GM12865 (cell line): ENCODE measurements around the gene NOD1.
A peak's percentile ranks its signal among the peaks of the same experiment; 100 is the strongest.
"Not testable (repeated sequence)": the region's sequence is repeated elsewhere in the genome, so short reads cannot be mapped to it uniquely, and the experiment has no call there.

Source experiments
- DNase-seq: peaks from one replicate; pipeline ENCODE4 v3.0.0; 2010; ENCODE audit warnings: low read depth
- H3K4me3 ChIP-seq: 2 replicates; pipeline ENCODE4 v1.5.1; 2011; ENCODE audit warnings: mild to moderate bottlenecking, low read depth, low read length, control low read depth
- CTCF ChIP-seq: IDR thresholded peaks from 2 replicates; pipeline ENCODE4 v1.5.1; 2011; ENCODE audit warnings: low read length, control low read depth, low read depth, inconsistent platforms; ENCODE audit not compliant: insufficient read depth; ENCODE audit errors: missing control alignments

Gene NOD1

GRCh38 chr7:30478349-30479201 lies at the start of gene NOD1:
Gene NOD1 (minus strand): TSS chr7:30478784. CDS start chr7:30456921, 21,863 bp downstream.
- peak; percentile 83 for DNase-seq
- no peak for TF ChIP-seq CTCF

GRCh38 chr7:30527297-30527696 lies 48.7 kb upstream of the NOD1 start:
- DNase-seq, H3K4me3 ChIP-seq: not testable (repeated sequence)

More at GRCh38 chr7:30478349-30479201, at the start of gene NOD1:
- H3K4me3 ChIP-seq, result peak within 1 kb of the TSS; percentile 66

- no peak for TF ChIP-seq CTCF
- DNase-seq, result no peak
- no peak overlapping the region for H3K4me3 ChIP-seq
Measured at GRCh38 chr7:30526163-30526562, 47.6 kb upstream of the NOD1 start.

GRCh38 chr7:30525429-30525828 lies 46.8 kb upstream of the NOD1 start:
- no peak overlapping the region for H3K4me3 ChIP-seq
- no peak for TF ChIP-seq CTCF
- no peak for DNase-seq

- H3K4me3 ChIP-seq, result no peak overlapping the region
- TF ChIP-seq CTCF, result no peak
- DNase-seq, result no peak
Measured at GRCh38 chr7:30524545-30524944, 46.0 kb upstream of the NOD1 start.

- no peak for DNase-seq
- no peak overlapping the region for H3K4me3 ChIP-seq
Measured at GRCh38 chr7:30523466-30523865, 44.9 kb upstream of the NOD1 start.

GRCh38 chr7:30522159-30522558 lies 43.6 kb upstream of the NOD1 start:
- no peak for TF ChIP-seq CTCF
- no peak for DNase-seq
- no peak overlapping the region for H3K4me3 ChIP-seq

More at GRCh38 chr7:30523466-30523865, 44.9 kb upstream of the NOD1 start:
- no peak for TF ChIP-seq CTCF
